Prostate gland (tissue), 2 donors: ENCODE data around the gene MRPS6. TPM values are rescaled to one million over a fixed set of nuclear protein-coding genes. Genes with fewer than 3 reads are reported as not detected.

ENCODE experiments used
- DNase-seq: peaks from one replicate; pipeline ENCODE4 v3.0.0-alpha.2; 2019; ENCODE audit warnings: low spot score
- H3K27ac ChIP-seq, 2 donors: fragments of 200-600 bp; sonication (generic); 2 replicates each; pipeline ENCODE4 v1.5.1; 2017 to 2019
- H3K27me3 ChIP-seq: fragments of 200-600 bp; sonication (generic); replicated peaks from 2 replicates; pipeline ENCODE4 v1.5.1; 2019; ENCODE audit not compliant: insufficient read depth
- H3K36me3 ChIP-seq, 2 donors: fragments of 200-600 bp; sonication (generic); 1 replicate in 1 of 2; 2 replicates in 1 of 2; pipeline versions ENCODE4 v1.5.1 to v1.8.1; 2017 to 2019
- H3K4me1 ChIP-seq: fragments of 200-600 bp; sonication (generic); replicated peaks from 2 replicates; pipeline ENCODE4 v1.5.1; 2019
- H3K4me3 ChIP-seq, 2 donors: fragments of 200-600 bp; sonication (generic); 2 replicates each; pipeline ENCODE4 v1.5.1; 2017 to 2019
- H3K9me3 ChIP-seq: fragments of 200-600 bp; sonication (generic); 2 replicates; pipeline ENCODE4 v1.5.1; 2017
- POLR2A ChIP-seq: fragments of 450-650 bp; IDR thresholded peaks from one replicate; pipeline ENCODE4 v1.6.1; 2016; ENCODE audit warnings: antibody characterized with exemption, mild to moderate bottlenecking
- POLR2AphosphoS5 ChIP-seq: sonication (generic); formaldehyde crosslinking; IDR thresholded peaks from one replicate; pipeline ENCODE4 v1.6.1; 2017; ENCODE audit warnings: antibody characterized with exemption
- WGBS: methylation state at CpG from one replicate; pipeline ENCODE4 v1.1.5; 2018; 5-methylcytosine and 5-hydroxymethylcytosine counted together
- intact Hi-C: fragments of 100-400 bp; cut with DNase I; formaldehyde crosslinking; loops from one replicate; pipeline ENCODE4 v1.14.2; 2022
- total RNA-seq, 2 donors: library from RNA; depleted of rRNA; stranded (reverse); fragments of >200 nt; gene quantifications; one replicate each; pipeline ENCODE4 v1.1.0, GENCODE V29; 2016
- TF ChIP-seq, protein P1 (sequence below), 4 experiments: fragments of 200-600 bp in 2 of 4; fragments of 450-650 bp in 2 of 4; sonication (generic) in 2 of 4; IDR thresholded peaks; 1 replicate in 3 of 4; 2 replicates in 1 of 4; pipeline ENCODE4 v1.5.1; 2016 to 2019; ENCODE audit warnings: antibody characterized with exemption in 4 of 4, mild to moderate bottlenecking in 2 of 4, moderate library complexity in 2 of 4

The MRPS6 gene
- total RNA-seq, 2 donors from 2014 or later = 24.9 to 75.8 TPM

- DNase-seq = no peak
- Histone ChIP-seq H3K4me1 (no peaks in the 10 kb centered on the region), H3K36me3 (no peaks in the 10 kb centered on the region), H3K9me3 (no peaks in the 10 kb centered on the region), H3K27ac (no peak overlapping the region), H3K4me3 (no peak overlapping the region), H3K27me3 (no peaks in the 10 kb centered on the region)
- 89% methylated on average over 6 of the region's 6 CpGs for WGBS
- TF ChIP-seq, protein P1, sequence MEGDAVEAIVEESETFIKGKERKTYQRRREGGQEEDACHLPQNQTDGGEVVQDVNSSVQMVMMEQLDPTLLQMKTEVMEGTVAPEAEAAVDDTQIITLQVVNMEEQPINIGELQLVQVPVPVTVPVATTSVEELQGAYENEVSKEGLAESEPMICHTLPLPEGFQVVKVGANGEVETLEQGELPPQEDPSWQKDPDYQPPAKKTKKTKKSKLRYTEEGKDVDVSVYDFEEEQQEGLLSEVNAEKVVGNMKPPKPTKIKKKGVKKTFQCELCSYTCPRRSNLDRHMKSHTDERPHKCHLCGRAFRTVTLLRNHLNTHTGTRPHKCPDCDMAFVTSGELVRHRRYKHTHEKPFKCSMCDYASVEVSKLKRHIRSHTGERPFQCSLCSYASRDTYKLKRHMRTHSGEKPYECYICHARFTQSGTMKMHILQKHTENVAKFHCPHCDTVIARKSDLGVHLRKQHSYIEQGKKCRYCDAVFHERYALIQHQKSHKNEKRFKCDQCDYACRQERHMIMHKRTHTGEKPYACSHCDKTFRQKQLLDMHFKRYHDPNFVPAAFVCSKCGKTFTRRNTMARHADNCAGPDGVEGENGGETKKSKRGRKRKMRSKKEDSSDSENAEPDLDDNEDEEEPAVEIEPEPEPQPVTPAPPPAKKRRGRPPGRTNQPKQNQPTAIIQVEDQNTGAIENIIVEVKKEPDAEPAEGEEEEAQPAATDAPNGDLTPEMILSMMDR (IDR thresholded peaks at IDR 0.05) = no peak
- TF ChIP-seq POLR2AphosphoS5 (no peak), POLR2A (no peak)
- intact Hi-C loops = no loop called here
These were observed 26.5 kb upstream of the MRPS6 start for GRCh38 chr21:34046917-34047316.

DNA sequence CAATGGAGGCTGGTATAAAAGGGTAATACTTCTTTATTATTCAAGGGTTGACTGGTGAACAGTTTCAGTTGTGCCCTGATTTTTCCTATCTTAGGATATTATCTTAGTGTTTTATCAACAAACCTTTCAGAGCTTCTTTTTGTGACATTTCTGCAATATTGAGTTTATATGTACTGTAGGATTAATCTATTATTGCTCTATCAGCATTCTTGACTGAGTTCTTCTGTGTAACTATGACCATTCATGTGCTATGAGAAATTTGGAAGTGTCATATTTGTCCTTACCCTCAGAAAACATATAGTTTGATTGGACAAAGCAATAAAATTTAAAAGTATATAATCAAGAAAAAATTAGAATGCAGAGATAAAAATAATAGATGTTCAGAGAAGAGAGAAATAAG is 25.5 kb upstream of the MRPS6 start:
- Histone ChIP-seq H3K36me3 (no peaks in the 10 kb centered on the region), H3K27me3 (no peaks in the 10 kb centered on the region), H3K4me1 (no peaks in the 10 kb centered on the region), H3K27ac (no peak overlapping the region), H3K4me3 (no peak overlapping the region), H3K9me3 (no peaks in the 10 kb centered on the region)
- TF ChIP-seq, protein P1 (IDR thresholded peaks at IDR 0.05) = no peak
- TF ChIP-seq POLR2A (no peak), POLR2AphosphoS5 (no peak)
- intact Hi-C loops = no loop called here
- no peak for DNase-seq

- Histone ChIP-seq H3K9me3 (no peaks in the 10 kb centered on the region), H3K27ac (no peak overlapping the region), H3K27me3 (no peaks in the 10 kb centered on the region), H3K36me3 (no peaks in the 10 kb centered on the region), H3K4me1 (no peaks in the 10 kb centered on the region), H3K4me3 (no peak overlapping the region)
- TF ChIP-seq POLR2A (no peak), POLR2AphosphoS5 (no peak)
- TF ChIP-seq, protein P1 (IDR thresholded peaks at IDR 0.05) = no peak
- intact Hi-C loops = no loop called here
- DNase-seq = no peak
- WGBS = 74% methylated on average over 5 of the region's 5 CpGs
These were observed 21.2 kb upstream of the MRPS6 start for GRCh38 chr21:34052171-34052570.

DNA sequence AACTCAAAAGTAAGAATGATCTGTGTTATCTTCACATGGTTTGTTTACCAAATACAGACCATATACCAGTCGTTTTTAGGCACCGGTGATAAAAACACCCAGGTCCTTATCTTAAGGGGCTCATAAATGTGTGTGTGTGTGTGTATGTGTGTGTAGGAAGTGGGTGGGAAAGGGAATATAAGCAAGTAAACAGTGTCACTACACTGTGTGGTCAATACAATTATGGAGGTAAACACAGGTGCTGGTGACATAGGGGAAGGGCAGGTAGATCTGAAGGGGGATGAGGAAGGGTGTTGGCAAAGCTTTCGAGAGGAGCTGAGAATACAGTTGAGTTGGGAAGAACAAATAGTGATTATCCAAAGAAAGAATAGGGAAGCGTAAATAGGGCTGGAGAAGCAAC is 19.1 kb upstream of the MRPS6 start:
- no peaks in the 10 kb centered on the region for H3K4me1 ChIP-seq
- no peaks in the 10 kb centered on the region for H3K27me3 ChIP-seq
- WGBS = 55% methylated on average over 4 of the region's 4 CpGs
- no peak for DNase-seq
- no peak overlapping the region for H3K4me3 ChIP-seq
- no peaks in the 10 kb centered on the region for H3K9me3 ChIP-seq
- intact Hi-C loops = no loop called here
- no peaks in the 10 kb centered on the region for H3K36me3 ChIP-seq
- H3K27ac ChIP-seq = no peak overlapping the region
- no peak for TF ChIP-seq POLR2A
- TF ChIP-seq POLR2AphosphoS5 = no peak
- TF ChIP-seq, protein P1 (IDR thresholded peaks at IDR 0.05) = no peak

- intact Hi-C loops = no loop called here
- H3K27ac ChIP-seq = no peak overlapping the region
- no peaks in the 10 kb centered on the region for H3K4me1 ChIP-seq
- H3K4me3 ChIP-seq = no peak overlapping the region
- H3K36me3 ChIP-seq = no peaks in the 10 kb centered on the region
- TF ChIP-seq POLR2AphosphoS5 = no peak
- no peak for TF ChIP-seq POLR2A
- TF ChIP-seq, protein P1 (IDR thresholded peaks at IDR 0.05) = no peak
- no peaks in the 10 kb centered on the region for H3K27me3 ChIP-seq
- no peaks in the 10 kb centered on the region for H3K9me3 ChIP-seq
- no peak for DNase-seq
- 87% methylated on average over 5 of the region's 5 CpGs for WGBS
These were observed 17.8 kb upstream of the MRPS6 start for GRCh38 chr21:34055615-34056014.
